IPS-18a (cell line): Measurements from ENCODE around the gene AMPD2.
"Not testable (repeated sequence)": the region's sequence is repeated elsewhere in the genome, so short reads cannot be mapped to it uniquely, and the experiment has no call there.

Experiments
- H3K27ac ChIP-seq: one replicate; pipeline ENCODE4 v1.5.1; 2013; ENCODE audit warnings: low read length
- H3K27me3 ChIP-seq: one replicate; pipeline ENCODE4 v1.6.1; 2013; ENCODE audit warnings: mild to moderate bottlenecking, low read length; ENCODE audit not compliant: control insufficient read depth, insufficient read depth
- H3K36me3 ChIP-seq: one replicate; pipeline ENCODE4 v1.6.1; 2013; ENCODE audit warnings: low read depth, low read length; ENCODE audit not compliant: control insufficient read depth
- H3K4me1 ChIP-seq: one replicate; pipeline ENCODE4 v1.6.1; 2013; ENCODE audit warnings: low read depth, low read length; ENCODE audit not compliant: control insufficient read depth
- H3K4me3 ChIP-seq: one replicate; pipeline ENCODE4 v1.5.1; 2013; ENCODE audit warnings: low read length
- H3K9ac ChIP-seq: one replicate; pipeline ENCODE4 v1.6.1; 2013; ENCODE audit warnings: mild to moderate bottlenecking, low read length, moderate library complexity
- H3K9me3 ChIP-seq: one replicate; pipeline ENCODE4 v1.6.1; 2013; ENCODE audit warnings: low read depth, low read length; ENCODE audit not compliant: control insufficient read depth

AMPD2 gene

DNA sequence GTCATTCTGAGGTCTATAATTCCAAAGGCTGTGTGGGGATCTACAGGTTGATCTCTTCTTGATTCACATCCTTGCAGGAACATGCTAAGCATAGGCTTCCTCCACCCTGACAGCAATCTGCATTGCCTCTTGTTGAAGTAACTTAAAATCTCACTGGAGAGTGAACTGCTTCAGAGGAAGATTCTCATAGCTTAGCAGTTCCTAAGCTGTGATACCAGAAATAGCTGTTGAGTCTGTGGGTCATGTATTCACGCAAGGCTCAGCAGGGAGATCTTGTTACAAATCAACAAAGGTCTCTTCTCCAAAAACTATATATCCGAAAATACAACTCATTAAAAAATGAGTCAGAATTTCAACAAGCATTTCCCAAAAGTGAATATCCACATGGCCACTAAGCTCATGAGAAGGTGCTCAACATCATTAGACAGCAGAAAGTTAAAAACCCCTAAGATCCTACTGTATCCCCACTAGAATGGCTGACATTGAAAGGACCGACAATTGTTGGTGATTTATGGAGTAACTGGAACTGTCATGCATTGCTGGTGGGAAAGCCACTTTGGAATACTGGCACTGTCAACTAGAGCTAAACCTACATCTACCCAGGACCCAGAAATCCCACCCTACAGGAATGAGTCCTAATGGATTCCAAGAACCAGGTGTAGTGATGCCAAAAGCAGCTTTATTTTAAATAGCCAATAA is 57.2 kb downstream of the AMPD2 start:
- H3K36me3 ChIP-seq, H3K27ac ChIP-seq, H3K4me1 ChIP-seq, H3K9me3 ChIP-seq, H3K9ac ChIP-seq, H3K27me3 ChIP-seq, H3K4me3 ChIP-seq: not testable (repeated sequence)

DNA sequence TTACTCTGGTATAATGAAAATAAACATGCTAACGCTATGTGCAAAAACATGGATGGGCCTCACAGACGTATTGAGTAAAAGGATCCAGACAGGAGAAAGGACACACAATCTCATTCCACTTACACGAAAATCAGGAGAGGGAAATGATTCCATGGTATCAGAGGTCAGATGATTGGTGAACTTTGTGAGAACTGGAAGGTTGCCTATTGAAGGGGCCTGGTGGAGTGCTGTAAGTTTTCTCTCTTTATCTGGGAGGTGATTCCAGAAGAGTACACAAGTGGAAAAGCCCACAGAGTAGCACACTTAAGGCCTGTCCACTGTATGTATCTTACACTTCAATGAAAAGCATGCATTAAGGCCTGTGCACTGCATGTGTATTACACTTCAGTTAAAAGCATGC is 57.8 kb downstream of the AMPD2 start:
- Histone ChIP-seq H3K4me3 (no peak overlapping the region), H3K9me3 (no peaks in the 10 kb centered on the region), H3K9ac (no peak overlapping the region), H3K36me3 (no peaks in the 10 kb centered on the region), H3K4me1 (no peaks in the 10 kb centered on the region), H3K27ac (no peak overlapping the region), H3K27me3 (no peaks in the 10 kb centered on the region)

GRCh38 chr1:109678637-109679036 is 59.0 kb downstream of the AMPD2 start:
- H3K4me3 ChIP-seq, H3K9me3 ChIP-seq, H3K36me3 ChIP-seq, H3K27me3 ChIP-seq, H3K27ac ChIP-seq, H3K4me1 ChIP-seq, H3K9ac ChIP-seq: not testable (repeated sequence)
